Liver (tissue), 9 donors: ENCODE measurements around the gene FRMD5. TPM values are rescaled to one million over a fixed set of nuclear protein-coding genes. Genes with fewer than 3 reads are reported as not detected.

ENCODE experiments used
- DNase-seq: peaks from one replicate; pipeline ENCODE4 v3.0.0-alpha.2; 2017; ENCODE audit warnings: low spot score
- H3K27ac ChIP-seq, 2 donors: one replicate each; pipeline ENCODE4 v1.7.0; 2013; ENCODE audit warnings: inconsistent platforms in 2 of 2, low read length in 2 of 2, control low read depth in 1 of 2, low read depth in 1 of 2, mild to moderate bottlenecking in 1 of 2
- H3K27me3 ChIP-seq, 4 donors: one replicate each; pipeline versions ENCODE4 v1.6.1 to v1.7.0; 2013; ENCODE audit warnings: low read length in 3 of 4, inconsistent platforms in 1 of 4, mild to moderate bottlenecking in 1 of 4, moderate library complexity in 1 of 4; ENCODE audit not compliant: control insufficient read depth in 4 of 4, insufficient read depth in 4 of 4
- H3K36me3 ChIP-seq, 4 donors: one replicate each; pipeline versions ENCODE4 v1.6.1 to v1.7.0; 2013; ENCODE audit warnings: low read length in 3 of 4, mild to moderate bottlenecking in 3 of 4, low read depth in 1 of 4, moderate library complexity in 1 of 4; ENCODE audit not compliant: control insufficient read depth in 4 of 4, insufficient read depth in 3 of 4
- H3K4me1 ChIP-seq, 4 donors: one replicate each; pipeline versions ENCODE4 v1.6.1 to v1.7.0; 2013; ENCODE audit warnings: low read length in 3 of 4, mild to moderate bottlenecking in 3 of 4, moderate library complexity in 1 of 4; ENCODE audit not compliant: control insufficient read depth in 4 of 4, insufficient read depth in 4 of 4
- H3K4me3 ChIP-seq, 3 donors: one replicate each; pipeline versions ENCODE4 v1.6.1 to v1.7.0; 2013; ENCODE audit warnings: low read length in 3 of 3, control low read depth in 1 of 3, low read depth in 1 of 3, mild to moderate bottlenecking in 1 of 3
- H3K9ac ChIP-seq, 2 donors: one replicate each; pipeline ENCODE4 v1.7.0; 2013; ENCODE audit warnings: low read length in 2 of 2, mild to moderate bottlenecking in 2 of 2, moderate library complexity in 2 of 2, control low read depth in 1 of 2, low read depth in 1 of 2
- H3K9me3 ChIP-seq, 4 donors: one replicate each; pipeline versions ENCODE4 v1.6.1 to v1.7.0; 2013; ENCODE audit warnings: low read length in 3 of 4; ENCODE audit not compliant: control insufficient read depth in 4 of 4
- EGR1 ChIP-seq, 2 donors: IDR thresholded peaks; 2 replicates each; pipeline ENCODE4 v1.6.1; 2016 to 2018; ENCODE audit warnings: antibody characterized with exemption in 2 of 2, low read depth in 2 of 2
- FOXA2 ChIP-seq: IDR thresholded peaks from 2 replicates; pipeline ENCODE4 v1.6.1; 2016; ENCODE audit warnings: antibody characterized with exemption
- GABPA ChIP-seq, 2 donors: IDR thresholded peaks in 1 of 2; conservative IDR thresholded peaks in 1 of 2; 2 replicates each; pipeline ENCODE4 v1.6.1; 2016; ENCODE audit warnings: antibody characterized with exemption in 2 of 2, mild to moderate bottlenecking in 1 of 2, moderate library complexity in 1 of 2
- HNF4A ChIP-seq, 2 donors: conservative IDR thresholded peaks; 2 replicates each; pipeline ENCODE4 v1.6.1; 2016; ENCODE audit warnings: antibody characterized with exemption in 2 of 2, mild to moderate bottlenecking in 2 of 2
- HNF4G ChIP-seq: IDR thresholded peaks from 2 replicates; pipeline ENCODE4 v1.6.1; 2016; ENCODE audit warnings: antibody characterized with exemption
- JUND ChIP-seq, 2 donors: IDR thresholded peaks; 2 replicates each; pipeline ENCODE4 v1.6.1; 2016; ENCODE audit warnings: antibody characterized with exemption in 2 of 2
- RAD21 ChIP-seq, 2 donors: IDR thresholded peaks; 2 replicates each; pipeline ENCODE4 v1.6.1; 2016; ENCODE audit warnings: antibody characterized with exemption in 2 of 2, mild to moderate bottlenecking in 2 of 2
- REST ChIP-seq: IDR thresholded peaks from 2 replicates; pipeline ENCODE4 v1.6.1; 2016; ENCODE audit warnings: antibody characterized with exemption, mild to moderate bottlenecking
- RXRA ChIP-seq, 2 donors: IDR thresholded peaks; 2 replicates each; pipeline ENCODE4 v1.6.1; 2017 to 2018; ENCODE audit warnings: antibody characterized with exemption in 2 of 2, mild to moderate bottlenecking in 1 of 2
- SP1 ChIP-seq: IDR thresholded peaks from 2 replicates; pipeline ENCODE4 v1.6.1; 2018; ENCODE audit warnings: antibody characterized with exemption, mild to moderate bottlenecking
- YY1 ChIP-seq: IDR thresholded peaks from 2 replicates; pipeline ENCODE4 v1.6.1; 2016; ENCODE audit warnings: antibody characterized with exemption, mild to moderate bottlenecking
- WGBS: extraction: QIAGEN DNeasy Blood & Tissue Kit; methylation state at CpG from one replicate; pipeline ENCODE4 v1.1.7; 2013; 5-methylcytosine and 5-hydroxymethylcytosine counted together
- polyA plus RNA-seq, 2 donors: library from polyadenylated mRNA; stranded (reverse) in 1 of 2; unstranded in 1 of 2; fragments of 200-250 nt in 1 of 2; fragments of >200 nt in 1 of 2; fragmentation: Nextera tagmentation in 1 of 2; extraction: Ambion mirVana in 1 of 2; gene quantifications; one replicate each; pipeline versions ENCODE4 v1.2.1 to v1.2.3, GENCODE V29; 2013 to 2015
- total RNA-seq, 2 donors: library from RNA; depleted of rRNA; stranded (reverse); fragments of >200 nt; gene quantifications; one replicate each; pipeline ENCODE4 v1.2.3, GENCODE V29; 2014
- TF ChIP-seq, protein P1 (sequence below): IDR thresholded peaks from 2 replicates; pipeline ENCODE4 v1.6.1; 2016; ENCODE audit warnings: antibody characterized with exemption
- TF ChIP-seq, protein P2 (sequence below): IDR thresholded peaks from 2 replicates; pipeline ENCODE4 v1.6.1; 2016; ENCODE audit warnings: antibody characterized with exemption
- TF ChIP-seq, protein P3 (sequence below): IDR thresholded peaks from 2 replicates; pipeline ENCODE4 v1.6.1; 2016; ENCODE audit warnings: antibody characterized with exemption
- TF ChIP-seq, protein P4 (sequence below): fragments of 150-350 bp; IDR thresholded peaks from 2 replicates; pipeline ENCODE4 v1.5.1; 2017; ENCODE audit warnings: improper control_type of control experiment, low read depth, low read length; ENCODE audit not compliant: missing input control
- donor health status: healthy.
- donor health status: healthy.
- donor health status: healthy.
- donor health status: healthy.
- donor health status: healthy.

The FRMD5 gene
- total and polyA plus RNA-seq, 4 donors, result 0.01 to 0.25 TPM; not detected in 2

DNA sequence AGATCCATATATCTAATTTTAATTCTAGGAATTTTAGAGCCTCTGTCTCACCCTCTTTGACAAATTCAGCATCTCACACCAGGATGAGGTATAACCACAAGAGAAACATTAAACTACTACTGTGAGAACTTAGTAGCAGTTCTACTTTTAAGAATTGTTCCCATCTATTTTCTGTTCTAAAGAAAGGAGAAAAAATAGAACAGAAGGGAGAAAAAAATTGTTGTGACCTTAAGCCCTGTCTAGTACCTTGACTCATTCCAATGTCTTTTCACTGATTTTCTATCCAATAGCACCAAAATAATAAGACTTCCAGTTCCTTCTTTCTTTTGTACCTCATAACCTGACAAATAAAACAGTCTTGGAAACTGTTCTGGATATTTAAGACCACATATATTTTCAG, 37.0 kb downstream of the FRMD5 start:
- Histone ChIP-seq H3K9ac (no peak overlapping the region), H3K27me3 (peaks cover 0 to 4% (median 0%) of the 10 kb centered on the region in 4 donors), H3K4me1 (no peaks in the 10 kb centered on the region), H3K27ac (no peak overlapping the region), H3K36me3 (no peaks in the 10 kb centered on the region), H3K9me3 (no peaks in the 10 kb centered on the region), H3K4me3 (no peak overlapping the region)
- DNase-seq, result no peak
- no peak for TF ChIP-seq REST
- TF ChIP-seq EGR1 (IDR thresholded peaks at IDR 0.05; ENCODE audit: low read depth in 2 of 2), result no peak
- TF ChIP-seq RXRA (IDR thresholded peaks at IDR 0.05), result no peak
- no peak for TF ChIP-seq HNF4A (conservative IDR thresholded peaks at IDR 0.05)
- no peak for TF ChIP-seq YY1

GRCh38 chr15:44157679-44158078, 37.4 kb downstream of the FRMD5 start:
- Histone ChIP-seq H3K4me3 (no peak overlapping the region), H3K36me3 (no peaks in the 10 kb centered on the region), H3K27me3 (peaks cover 0 to 4% (median 0%) of the 10 kb centered on the region in 4 donors), H3K4me1 (no peaks in the 10 kb centered on the region), H3K9me3 (no peaks in the 10 kb centered on the region), H3K9ac (no peak overlapping the region), H3K27ac (no peak overlapping the region)
- DNase-seq, result no peak
- TF ChIP-seq GABPA (IDR thresholded peaks at IDR 0.05 in 1 of 2, conservative IDR thresholded peaks at IDR 0.05 in 1 of 2) (no peak), RAD21 (IDR thresholded peaks at IDR 0.05) (no peak), EGR1 (IDR thresholded peaks at IDR 0.05; ENCODE audit: low read depth in 2 of 2) (no peak), REST (no peak), SP1 (no peak), HNF4A (conservative IDR thresholded peaks at IDR 0.05) (no peak), HNF4G (no peak), JUND (IDR thresholded peaks at IDR 0.05) (no peak), FOXA2 (no peak)
- TF ChIP-seq, protein P1, sequence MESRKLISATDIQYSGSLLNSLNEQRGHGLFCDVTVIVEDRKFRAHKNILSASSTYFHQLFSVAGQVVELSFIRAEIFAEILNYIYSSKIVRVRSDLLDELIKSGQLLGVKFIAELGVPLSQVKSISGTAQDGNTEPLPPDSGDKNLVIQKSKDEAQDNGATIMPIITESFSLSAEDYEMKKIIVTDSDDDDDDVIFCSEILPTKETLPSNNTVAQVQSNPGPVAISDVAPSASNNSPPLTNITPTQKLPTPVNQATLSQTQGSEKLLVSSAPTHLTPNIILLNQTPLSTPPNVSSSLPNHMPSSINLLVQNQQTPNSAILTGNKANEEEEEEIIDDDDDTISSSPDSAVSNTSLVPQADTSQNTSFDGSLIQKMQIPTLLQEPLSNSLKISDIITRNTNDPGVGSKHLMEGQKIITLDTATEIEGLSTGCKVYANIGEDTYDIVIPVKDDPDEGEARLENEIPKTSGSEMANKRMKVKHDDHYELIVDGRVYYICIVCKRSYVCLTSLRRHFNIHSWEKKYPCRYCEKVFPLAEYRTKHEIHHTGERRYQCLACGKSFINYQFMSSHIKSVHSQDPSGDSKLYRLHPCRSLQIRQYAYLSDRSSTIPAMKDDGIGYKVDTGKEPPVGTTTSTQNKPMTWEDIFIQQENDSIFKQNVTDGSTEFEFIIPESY, result no peak
- TF ChIP-seq, protein P2, sequence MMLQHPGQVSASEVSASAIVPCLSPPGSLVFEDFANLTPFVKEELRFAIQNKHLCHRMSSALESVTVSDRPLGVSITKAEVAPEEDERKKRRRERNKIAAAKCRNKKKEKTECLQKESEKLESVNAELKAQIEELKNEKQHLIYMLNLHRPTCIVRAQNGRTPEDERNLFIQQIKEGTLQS, result no peak
- TF ChIP-seq, protein P3, sequence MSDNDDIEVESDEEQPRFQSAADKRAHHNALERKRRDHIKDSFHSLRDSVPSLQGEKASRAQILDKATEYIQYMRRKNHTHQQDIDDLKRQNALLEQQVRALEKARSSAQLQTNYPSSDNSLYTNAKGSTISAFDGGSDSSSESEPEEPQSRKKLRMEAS, result no peak
- TF ChIP-seq, protein P4, sequence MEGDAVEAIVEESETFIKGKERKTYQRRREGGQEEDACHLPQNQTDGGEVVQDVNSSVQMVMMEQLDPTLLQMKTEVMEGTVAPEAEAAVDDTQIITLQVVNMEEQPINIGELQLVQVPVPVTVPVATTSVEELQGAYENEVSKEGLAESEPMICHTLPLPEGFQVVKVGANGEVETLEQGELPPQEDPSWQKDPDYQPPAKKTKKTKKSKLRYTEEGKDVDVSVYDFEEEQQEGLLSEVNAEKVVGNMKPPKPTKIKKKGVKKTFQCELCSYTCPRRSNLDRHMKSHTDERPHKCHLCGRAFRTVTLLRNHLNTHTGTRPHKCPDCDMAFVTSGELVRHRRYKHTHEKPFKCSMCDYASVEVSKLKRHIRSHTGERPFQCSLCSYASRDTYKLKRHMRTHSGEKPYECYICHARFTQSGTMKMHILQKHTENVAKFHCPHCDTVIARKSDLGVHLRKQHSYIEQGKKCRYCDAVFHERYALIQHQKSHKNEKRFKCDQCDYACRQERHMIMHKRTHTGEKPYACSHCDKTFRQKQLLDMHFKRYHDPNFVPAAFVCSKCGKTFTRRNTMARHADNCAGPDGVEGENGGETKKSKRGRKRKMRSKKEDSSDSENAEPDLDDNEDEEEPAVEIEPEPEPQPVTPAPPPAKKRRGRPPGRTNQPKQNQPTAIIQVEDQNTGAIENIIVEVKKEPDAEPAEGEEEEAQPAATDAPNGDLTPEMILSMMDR, result no peak
- WGBS, result 64% methylated on average over 1 of the region's 1 CpG
